ENCODE data around the gene DAPK3. TPM values are rescaled to one million over a fixed set of nuclear protein-coding genes. Genes with fewer than 3 reads are reported as not detected.
"Not testable (repeated sequence)": the region's sequence is repeated elsewhere in the genome, so short reads cannot be mapped to it uniquely, and the experiment has no call there.

The DAPK3 gene
- polyA plus RNA-seq, 6 donors from 2014 or later: 9.4 to 30.8 (median 20.2) TPM

GRCh38 chr19:3968556-3969434 lies 2.1 kb downstream of the DAPK3 start:
- Mint-ChIP-seq H3K36me3 (no peaks in the 10 kb centered on the region), H3K9me3 (no peaks in the 10 kb centered on the region), H3K4me1 (peaks cover 15 to 38% (median 27%) of the 10 kb centered on the region in 3 donors), H3K27me3 (no peaks in the 10 kb centered on the region), H3K27ac (peak overlapping the region in 2 of 6 donors; percentile 57 to 84), H3K4me3 (peak overlapping the region; percentile 7 to 95 (median 82))
- ATAC-seq (ENCODE audit: low read depth in 2 of 2) (no peak), DNase-seq (no peak)

GRCh38 chr19:3967983-3968382 lies 2.9 kb downstream of the DAPK3 start:
- not testable (repeated sequence) for H3K9me3 Mint-ChIP-seq; H3K36me3 Mint-ChIP-seq; DNase-seq; ATAC-seq (ENCODE audit: low read depth in 2 of 2); H3K27ac Mint-ChIP-seq; H3K27me3 Mint-ChIP-seq
- Mint-ChIP-seq H3K4me3 (peak overlapping the region in 1 of 8 donors; percentile 25), H3K4me1 (peaks cover 15 to 38% (median 27%) of the 10 kb centered on the region in 3 donors)

- Mint-ChIP-seq H3K27ac (peak overlapping the region in 1 of 6 donors; percentile 38), H3K4me1 (peaks cover 15 to 36% (median 26%) of the 10 kb centered on the region in 3 donors), H3K9me3 (no peaks in the 10 kb centered on the region), H3K36me3 (no peaks in the 10 kb centered on the region), H3K27me3 (no peaks in the 10 kb centered on the region), H3K4me3 (peak overlapping the region in 2 of 8 donors; percentile 24 to 56)
- DNase-seq (no peak), ATAC-seq (ENCODE audit: low read depth in 2 of 2) (no peak)
Observed at GRCh38 chr19:3966051-3967017, 4.6 kb downstream of the DAPK3 start.

GRCh38 chr19:3964256-3965194 lies 6.4 kb downstream of the DAPK3 start:
- no peak overlapping the region for H3K4me3 Mint-ChIP-seq
- H3K9me3 Mint-ChIP-seq: no peaks in the 10 kb centered on the region
- DNase-seq (no peak), ATAC-seq (ENCODE audit: low read depth in 2 of 2) (no peak)
- peaks cover 5 to 20% (median 11%) of the 10 kb centered on the region in 3 donors for H3K4me1 Mint-ChIP-seq
- H3K27me3 Mint-ChIP-seq: no peaks in the 10 kb centered on the region
- no peaks in the 10 kb centered on the region for H3K36me3 Mint-ChIP-seq
- no peak overlapping the region for H3K27ac Mint-ChIP-seq

GRCh38 chr19:3963458-3964255 lies 7.2 kb downstream of the DAPK3 start:
- H3K27me3 Mint-ChIP-seq: no peaks in the 10 kb centered on the region
- no peaks in the 10 kb centered on the region for H3K36me3 Mint-ChIP-seq
- DNase-seq (no peak), ATAC-seq (ENCODE audit: low read depth in 2 of 2) (no peak)
- no peak overlapping the region for H3K27ac Mint-ChIP-seq
- no peaks in the 10 kb centered on the region for H3K9me3 Mint-ChIP-seq
- H3K4me1 Mint-ChIP-seq: peaks cover 5 to 13% (median 6%) of the 10 kb centered on the region in 3 donors
- no peak overlapping the region for H3K4me3 Mint-ChIP-seq

GRCh38 chr19:3961007-3961406 lies 9.9 kb downstream of the DAPK3 start:
- H3K27ac Mint-ChIP-seq: no peak overlapping the region
- H3K36me3 Mint-ChIP-seq: no peaks in the 10 kb centered on the region
- ATAC-seq (ENCODE audit: low read depth in 2 of 2): no peak

GRCh38 chr19:3959766-3960131 lies 11.2 kb downstream of the DAPK3 start:
- Mint-ChIP-seq H3K9me3 (no peaks in the 10 kb centered on the region), H3K27me3 (no peaks in the 10 kb centered on the region), H3K4me1 (no peaks in the 10 kb centered on the region), H3K4me3 (no peak overlapping the region), H3K36me3 (no peaks in the 10 kb centered on the region), H3K27ac (no peak overlapping the region)
- no peak for DNase-seq
- ATAC-seq (ENCODE audit: low read depth in 2 of 2): no peak

More at GRCh38 chr19:3961007-3961406, 9.9 kb downstream of the DAPK3 start:
- Mint-ChIP-seq H3K4me1 (peaks cover 0 to 2% (median 0%) of the 10 kb centered on the region in 3 donors), H3K27me3 (no peaks in the 10 kb centered on the region), H3K9me3 (no peaks in the 10 kb centered on the region), H3K4me3 (no peak overlapping the region)
- DNase-seq: no peak

- no peak for ATAC-seq (ENCODE audit: low read depth in 2 of 2)
- Mint-ChIP-seq H3K27me3 (no peaks in the 10 kb centered on the region), H3K36me3 (no peaks in the 10 kb centered on the region), H3K27ac (no peak overlapping the region), H3K9me3 (no peaks in the 10 kb centered on the region), H3K4me1 (no peaks in the 10 kb centered on the region), H3K4me3 (no peak overlapping the region)
- DNase-seq: no peak
Observed at GRCh38 chr19:3958836-3959765, 11.8 kb downstream of the DAPK3 start.

- Mint-ChIP-seq H3K36me3 (no peaks in the 10 kb centered on the region), H3K27ac (peak overlapping the region in 1 of 6 donors; percentile 38), H3K27me3 (peaks cover 0 to 5% (median 0%) of the 10 kb centered on the region in 3 donors), H3K9me3 (no peaks in the 10 kb centered on the region), H3K4me3 (no peak overlapping the region), H3K4me1 (peaks cover 8 to 10% (median 8%) of the 10 kb centered on the region in 3 donors)
- ATAC-seq (ENCODE audit: low read depth in 2 of 2): no peak
- no peak for DNase-seq
Observed at GRCh38 chr19:3955688-3956087, 15.2 kb downstream of the DAPK3 start.

GRCh38 chr19:3955276-3955675 lies 15.6 kb downstream of the DAPK3 start:
- H3K4me3 Mint-ChIP-seq: not testable (repeated sequence)

GRCh38 chr19:3954107-3954506 lies 16.8 kb downstream of the DAPK3 start:
- ATAC-seq (ENCODE audit: low read depth in 2 of 2) (no peak), DNase-seq (no peak)
- H3K4me1 Mint-ChIP-seq: peaks cover 8 to 10% (median 8%) of the 10 kb centered on the region in 3 donors
- no peak overlapping the region for H3K27ac Mint-ChIP-seq
- no peaks in the 10 kb centered on the region for H3K9me3 Mint-ChIP-seq
- no peak overlapping the region for H3K4me3 Mint-ChIP-seq
- no peaks in the 10 kb centered on the region for H3K36me3 Mint-ChIP-seq
- H3K27me3 Mint-ChIP-seq: peaks cover 0 to 5% (median 0%) of the 10 kb centered on the region in 3 donors

More at GRCh38 chr19:3955276-3955675, 15.6 kb downstream of the DAPK3 start:
- not testable (repeated sequence) for DNase-seq; H3K4me1 Mint-ChIP-seq; H3K27me3 Mint-ChIP-seq; ATAC-seq (ENCODE audit: low read depth in 2 of 2); H3K36me3 Mint-ChIP-seq; H3K9me3 Mint-ChIP-seq
- peak overlapping the region in 1 of 6 donors; percentile 38 for H3K27ac Mint-ChIP-seq
